RPMI8226 (cell line): ENCODE results near the gene GABRB3.

Experiments
- DNase-seq: peaks from one replicate; pipeline ENCODE4 v3.0.0-alpha.2; 2015

GABRB3 gene

DNA sequence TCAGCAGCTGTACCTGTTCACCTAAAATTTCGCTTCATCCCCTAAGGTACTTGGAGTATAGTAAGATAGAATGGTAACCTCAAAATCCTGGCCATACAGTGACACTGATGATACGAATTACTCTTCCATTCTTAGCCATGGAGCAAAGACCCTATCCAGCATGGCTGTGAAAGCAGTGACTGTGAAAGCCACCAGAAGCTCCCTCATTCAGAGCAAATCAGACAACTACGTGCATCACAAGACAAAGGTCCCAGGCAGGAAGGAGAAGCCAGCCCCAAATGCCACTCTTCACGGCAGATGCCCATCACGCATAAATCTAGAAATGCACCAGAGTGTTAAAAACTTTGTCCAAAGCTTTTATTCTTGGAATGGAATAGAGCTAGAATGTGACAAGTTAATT is 99.4 kb downstream of the GABRB3 start:
- DNase-seq = no peak

DNA sequence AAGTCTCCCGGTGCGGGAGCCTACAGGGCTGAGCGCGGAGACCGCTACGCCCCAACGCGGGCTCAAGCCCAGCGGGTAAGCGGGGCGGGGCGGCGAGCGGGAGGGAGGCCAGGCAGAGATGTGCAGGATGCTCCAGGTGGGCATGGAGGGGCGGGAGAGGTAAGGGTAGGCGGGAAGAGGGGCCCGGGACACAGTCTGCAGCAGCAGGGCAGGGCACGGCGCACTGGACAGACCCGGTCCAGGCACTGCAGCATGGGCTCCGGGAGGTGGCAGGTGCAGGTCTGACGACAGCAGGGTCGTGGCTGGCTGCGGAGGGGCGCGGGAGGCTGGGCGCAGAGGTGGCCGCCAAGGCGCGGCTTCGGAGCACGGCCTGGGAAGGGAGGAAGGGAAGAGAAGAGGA is 102.8 kb downstream of the GABRB3 start:
- no peak for DNase-seq

DNA sequence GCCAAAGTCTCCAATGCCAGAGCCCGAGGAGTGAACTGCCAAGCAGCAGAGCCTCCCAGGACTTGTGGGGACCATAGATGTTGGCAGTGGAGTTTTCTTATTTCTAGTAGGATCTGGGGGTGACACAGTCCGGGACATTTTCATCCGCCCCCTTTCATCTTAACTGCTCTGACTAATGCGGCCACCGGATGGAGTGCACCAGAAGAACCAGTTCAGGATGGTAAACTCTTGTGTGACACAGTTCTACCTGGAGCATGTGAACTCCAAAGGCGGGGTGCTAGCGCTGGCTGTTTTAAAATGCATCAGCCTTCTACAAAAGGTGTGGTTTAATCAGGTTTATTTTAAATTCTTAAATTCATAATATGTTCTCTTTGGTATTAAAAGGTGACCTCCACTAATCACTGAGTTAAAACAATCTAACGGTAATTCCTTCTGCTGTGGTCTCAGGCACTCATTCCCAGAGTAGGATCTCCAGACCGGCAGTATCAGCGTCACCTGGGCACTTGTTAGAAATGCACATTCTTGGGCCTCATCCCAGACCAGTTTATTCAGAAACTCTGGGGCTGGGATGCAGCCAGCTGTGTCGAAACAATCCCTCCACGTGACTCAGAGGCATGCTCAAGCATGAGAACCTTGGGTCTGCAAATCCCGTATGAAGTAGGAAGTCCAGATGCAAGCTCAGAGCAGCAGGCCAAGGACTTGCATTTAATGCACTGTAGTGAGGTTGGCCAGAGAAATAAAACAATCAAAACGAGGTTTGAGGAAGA is 105.5 kb downstream of the GABRB3 start:
- DNase-seq = no peak

DNA sequence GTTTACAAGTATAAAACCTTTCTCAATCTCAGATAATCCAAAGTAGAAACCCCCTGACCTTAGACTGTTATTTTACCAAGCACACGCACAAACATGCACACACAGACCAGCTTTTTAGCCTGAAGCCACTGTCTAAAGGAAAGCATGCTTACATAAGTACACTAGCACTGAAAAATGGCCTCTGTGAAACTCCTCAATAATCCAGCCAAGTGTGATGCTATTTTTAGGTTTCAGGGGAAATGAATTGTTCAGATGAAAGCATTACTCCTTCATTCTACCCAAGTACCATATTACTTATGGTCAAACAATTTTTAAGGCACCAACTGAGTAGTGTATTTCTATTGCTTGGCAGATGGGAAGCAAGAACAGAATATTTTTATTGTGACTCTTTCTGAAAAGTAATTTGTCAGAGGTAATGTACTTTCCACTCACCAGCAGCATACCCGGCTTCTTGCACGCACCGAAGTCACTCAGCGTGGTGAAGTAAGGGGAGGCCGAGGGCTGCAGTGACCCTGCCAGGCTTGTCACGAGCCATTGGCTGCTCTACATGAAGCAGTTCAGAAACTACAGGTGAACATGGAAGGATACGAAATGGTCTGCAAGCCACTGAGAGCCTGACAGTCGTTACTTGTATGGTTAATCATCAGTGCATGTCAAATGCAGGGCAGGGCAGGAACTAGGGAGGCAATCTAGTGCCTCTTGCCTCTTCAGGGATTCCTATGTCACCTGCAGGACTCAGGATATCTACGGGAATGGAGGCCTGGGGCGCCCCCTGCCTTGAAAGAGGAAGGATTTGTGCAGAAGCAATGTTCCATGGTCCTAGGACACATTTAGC is 106.7 kb downstream of the GABRB3 start:
- no peak for DNase-seq

DNA sequence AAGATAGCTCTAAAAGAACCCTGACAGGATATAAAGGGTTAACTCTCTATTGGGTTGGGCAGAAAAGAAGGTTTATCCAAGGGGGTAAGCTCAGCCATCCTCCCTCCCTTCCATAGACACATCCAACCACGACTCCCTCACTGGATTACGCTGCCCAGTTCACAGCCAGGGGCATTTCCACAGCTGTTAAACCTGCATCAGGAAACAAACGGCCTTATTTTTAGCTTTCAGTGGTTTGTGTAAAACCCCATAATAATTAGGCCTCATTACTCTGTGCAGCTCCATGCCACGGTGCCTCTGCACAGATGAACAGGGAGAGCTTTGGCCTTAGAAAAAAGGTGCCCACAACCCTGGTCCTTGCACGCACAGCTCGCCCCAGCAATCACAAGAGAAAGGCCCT is 110.6 kb downstream of the GABRB3 start:
- no peak for DNase-seq

DNA sequence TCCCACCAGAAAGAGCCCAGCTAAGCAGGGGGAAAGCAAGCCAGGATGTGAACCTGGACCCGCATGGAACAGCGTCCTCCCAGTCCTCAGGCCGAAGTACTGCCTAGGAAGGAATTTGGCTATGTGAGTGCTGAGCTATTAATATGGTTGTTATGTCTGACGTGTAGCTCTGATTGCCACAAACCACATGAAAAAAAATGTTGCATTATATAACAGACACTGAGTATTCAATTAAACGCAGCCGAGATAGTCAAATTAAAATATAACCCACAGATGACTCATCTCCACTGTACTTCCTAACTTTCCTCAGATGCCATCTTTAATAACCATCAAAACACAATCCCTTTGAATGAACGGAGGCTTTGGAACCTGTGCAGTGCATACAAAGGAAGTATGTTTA is 111.1 kb downstream of the GABRB3 start:
- no peak for DNase-seq

DNA sequence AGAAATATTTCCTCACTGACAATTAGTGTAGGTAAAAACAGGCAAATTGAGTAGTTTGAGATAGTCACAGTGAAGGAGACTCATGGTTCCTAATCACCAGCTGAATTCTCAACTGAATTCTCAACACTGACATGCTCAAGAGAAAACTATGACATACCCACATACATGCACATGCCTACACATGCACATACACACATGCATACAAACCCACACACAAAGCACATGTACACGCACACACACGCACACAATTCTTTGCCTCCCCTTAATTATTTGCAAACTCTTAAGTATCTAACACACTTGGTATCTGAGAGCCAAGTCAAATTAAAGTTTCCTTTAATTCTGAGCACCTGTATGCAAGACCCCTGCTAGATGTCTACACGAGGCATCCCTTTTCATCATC is 111.8 kb downstream of the GABRB3 start:
- no peak for DNase-seq

DNA sequence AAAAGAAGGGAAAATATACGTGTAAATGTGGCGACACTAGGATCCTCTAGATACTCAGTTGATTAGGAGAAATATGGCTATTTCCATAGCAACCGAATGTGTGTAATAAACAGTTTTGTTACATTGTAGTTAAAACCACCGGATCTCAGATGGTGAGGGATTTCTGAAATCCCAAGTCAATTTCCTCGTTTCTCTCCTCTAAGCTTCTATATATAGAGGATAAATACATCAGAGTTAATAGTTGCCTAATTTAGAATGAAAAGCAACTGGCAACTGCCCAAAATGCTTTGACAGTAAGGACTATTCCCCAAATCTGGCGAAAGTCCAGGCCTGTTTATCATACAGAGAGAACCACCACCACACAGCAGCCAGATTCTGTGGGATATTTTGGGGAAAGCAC is 112.6 kb downstream of the GABRB3 start:
- no peak for DNase-seq

DNA sequence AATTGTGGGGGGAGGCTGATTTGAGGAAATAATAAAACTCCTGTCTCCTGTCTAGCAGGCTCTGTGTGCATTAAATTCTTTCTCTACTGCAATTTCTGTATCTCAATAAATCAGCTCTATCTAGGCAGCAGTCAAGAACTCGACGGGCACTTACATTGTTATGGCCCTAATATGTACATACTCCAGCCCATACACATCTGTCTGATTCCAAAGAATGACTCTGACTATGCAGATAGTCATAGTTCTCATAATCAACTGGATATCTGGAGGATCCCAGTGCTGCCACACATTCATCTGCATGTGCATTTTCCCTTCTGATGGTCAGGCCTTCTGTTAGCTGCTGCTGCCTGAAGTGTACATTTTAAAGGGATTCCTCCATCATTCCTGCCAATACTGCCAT is 114.6 kb downstream of the GABRB3 start:
- DNase-seq = no peak

DNA sequence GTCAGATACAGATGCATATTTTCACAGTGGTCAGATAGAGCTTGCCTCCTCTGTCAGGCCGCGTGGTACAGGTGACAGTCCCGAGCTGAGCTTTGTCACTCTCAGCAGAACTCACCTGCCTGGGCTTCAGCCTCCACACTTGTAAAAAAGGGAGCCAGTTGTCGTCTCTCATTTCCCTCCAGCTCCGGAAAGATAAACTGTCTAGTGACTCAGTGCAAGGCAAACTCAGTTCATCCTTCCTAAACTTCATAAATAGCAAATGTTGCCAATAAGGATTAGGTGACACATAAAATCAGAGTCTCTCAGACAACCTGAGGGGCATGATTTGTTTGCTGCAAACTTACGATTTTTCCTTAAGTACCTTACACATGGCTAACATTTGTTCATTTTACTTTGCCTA is 116.8 kb downstream of the GABRB3 start:
- no peak for DNase-seq

DNA sequence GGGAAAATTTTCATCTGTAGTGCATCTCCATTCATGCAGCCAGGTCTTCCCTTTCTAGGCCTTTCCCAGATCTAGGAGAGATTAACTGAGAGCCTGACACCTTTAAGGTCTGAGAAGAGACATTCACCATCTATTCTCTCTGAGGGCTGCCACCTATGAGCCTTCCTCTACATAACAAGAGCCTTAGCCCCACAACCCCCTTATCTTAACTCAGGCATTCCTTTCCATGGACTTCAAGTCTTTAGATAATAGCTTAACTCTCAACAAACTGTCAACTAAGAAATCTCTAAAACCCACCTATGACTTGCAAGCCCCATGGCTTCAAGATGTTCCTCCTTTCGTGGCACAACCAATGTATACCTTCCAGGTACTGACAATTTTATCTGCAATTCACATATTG is 121.0 kb downstream of the GABRB3 start:
- DNase-seq = no peak

DNA sequence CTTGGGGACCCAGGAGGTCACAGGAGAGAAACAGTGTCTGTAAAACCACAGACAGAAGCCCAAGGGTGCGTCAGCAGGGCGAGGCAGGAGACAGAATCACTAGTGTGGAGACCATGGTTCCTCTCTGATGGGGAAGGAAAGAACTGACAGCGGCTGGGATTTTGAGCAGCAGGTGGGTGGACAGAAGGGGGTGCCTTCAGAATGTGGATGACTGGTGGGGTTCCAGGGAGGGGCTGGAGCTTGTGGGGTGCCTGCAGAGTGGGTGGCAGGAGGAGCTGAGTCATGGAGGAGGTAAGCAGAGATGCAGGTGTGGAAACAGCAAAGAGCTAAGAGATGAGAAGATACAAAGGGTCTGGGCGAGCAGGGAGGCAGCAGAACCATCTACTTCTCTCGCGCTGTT is 124.2 kb downstream of the GABRB3 start:
- no peak for DNase-seq

DNA sequence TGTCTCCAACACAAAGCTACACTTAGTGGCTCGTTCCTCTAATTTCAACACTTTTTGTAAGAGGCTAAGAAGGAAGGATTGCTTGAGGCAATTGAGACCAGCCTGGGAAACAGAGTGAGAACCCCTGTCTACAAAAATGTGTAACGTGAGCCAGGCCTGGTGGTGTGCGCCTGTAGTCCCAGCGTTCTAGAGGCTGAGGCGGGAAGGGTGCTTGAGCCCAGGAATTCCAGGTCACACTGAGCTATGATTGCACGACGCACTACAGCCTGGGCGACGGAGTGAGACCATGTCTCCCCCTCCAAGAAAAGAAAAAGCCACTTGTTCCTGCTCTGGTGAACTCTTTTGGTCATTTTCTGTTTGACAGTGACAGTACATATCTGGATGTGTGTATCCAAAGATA is 127.9 kb downstream of the GABRB3 start:
- no peak for DNase-seq

DNA sequence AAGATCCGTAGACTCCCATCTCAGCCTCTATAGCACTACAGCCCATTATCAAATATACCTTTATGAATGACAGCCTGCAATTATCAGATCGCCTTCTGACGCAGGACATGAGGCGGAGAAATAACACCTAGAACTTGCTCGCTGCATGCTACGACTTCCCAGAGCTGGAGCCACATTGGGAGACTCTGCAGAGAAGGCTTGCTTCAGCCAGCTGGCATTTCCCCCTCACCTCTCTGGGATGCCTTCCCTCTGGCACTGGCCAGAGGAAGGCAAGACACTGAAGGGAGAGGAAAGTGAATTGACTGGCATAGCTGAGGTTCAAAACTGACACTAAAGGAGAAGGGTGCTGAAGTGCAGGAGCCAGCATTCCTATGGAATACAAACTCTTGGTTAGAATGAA is 131.7 kb downstream of the GABRB3 start:
- no peak for DNase-seq

DNA sequence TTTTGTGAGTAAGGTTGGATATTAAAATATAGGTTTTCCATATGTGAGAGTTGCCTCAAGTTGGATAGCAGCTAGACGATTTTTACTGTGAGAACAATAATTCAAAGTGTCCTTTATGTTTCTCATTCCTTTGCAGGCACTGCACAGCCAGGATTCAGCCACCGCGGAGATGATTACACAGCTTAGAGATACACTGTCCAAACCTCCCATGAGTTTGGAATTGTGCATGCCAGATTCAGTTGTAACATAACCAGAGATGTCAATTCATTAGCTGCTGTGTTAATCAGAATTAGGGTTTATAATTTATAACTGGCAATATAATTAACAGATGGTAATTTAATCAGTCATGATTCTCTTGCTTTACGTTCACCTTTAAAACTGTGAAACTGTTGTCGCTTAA is 132.3 kb downstream of the GABRB3 start:
- DNase-seq = no peak

DNA sequence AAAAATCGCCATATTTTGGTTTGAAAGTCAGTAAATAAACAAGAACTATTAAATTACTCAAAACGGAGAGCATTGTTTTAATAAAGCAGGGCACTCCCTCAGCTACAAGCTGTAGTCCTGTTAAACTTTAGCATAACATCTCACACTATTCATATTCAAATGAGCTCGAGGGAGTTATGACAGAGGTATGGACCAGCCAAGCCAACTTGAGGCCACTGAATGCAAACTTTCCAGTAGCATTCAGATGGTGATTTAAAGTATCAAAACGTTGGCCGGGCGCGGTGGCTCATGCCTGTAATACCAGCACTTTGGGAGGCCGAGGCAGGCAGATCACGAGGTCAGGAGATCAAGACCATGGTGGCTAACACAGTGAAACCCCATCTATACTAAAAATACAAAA is 132.9 kb downstream of the GABRB3 start:
- no peak for DNase-seq

DNA sequence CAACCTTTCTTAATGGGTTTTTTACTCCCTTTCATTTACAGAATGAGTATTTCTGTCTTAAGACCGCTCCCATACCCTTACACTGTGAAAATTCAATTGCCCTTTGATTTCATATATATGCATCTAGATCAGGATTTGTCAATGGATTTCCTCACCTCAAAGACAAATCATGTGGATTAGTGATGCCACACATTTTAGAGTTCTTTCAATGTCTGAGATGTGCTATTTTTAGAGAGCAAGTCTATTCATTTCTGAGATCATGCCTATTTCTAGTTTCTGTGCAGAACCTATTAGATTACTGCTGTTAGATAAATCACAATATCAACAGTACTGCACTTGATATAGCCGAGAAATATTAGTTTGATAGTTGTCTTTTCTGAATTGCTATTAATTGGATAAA is 137.3 kb downstream of the GABRB3 start:
- DNase-seq = no peak

DNA sequence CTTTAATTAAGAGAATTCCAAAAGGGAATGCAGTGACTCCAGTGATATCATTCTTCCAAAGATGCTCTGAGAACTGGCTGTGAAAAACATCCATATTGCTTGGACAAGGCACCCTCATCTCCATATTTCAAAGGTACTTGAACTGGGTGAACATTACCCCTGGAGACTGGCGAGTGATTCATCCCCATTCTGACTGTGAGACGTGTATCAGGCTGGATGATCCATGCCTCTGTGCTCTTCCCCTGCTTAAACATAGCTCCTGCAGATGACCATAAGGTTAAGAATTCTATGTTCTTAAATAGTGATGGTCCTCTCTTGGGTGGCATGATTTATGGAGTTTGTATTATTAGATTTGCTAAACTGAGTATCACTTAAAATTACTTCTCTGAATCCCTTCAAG is 137.8 kb downstream of the GABRB3 start:
- no peak for DNase-seq

DNA sequence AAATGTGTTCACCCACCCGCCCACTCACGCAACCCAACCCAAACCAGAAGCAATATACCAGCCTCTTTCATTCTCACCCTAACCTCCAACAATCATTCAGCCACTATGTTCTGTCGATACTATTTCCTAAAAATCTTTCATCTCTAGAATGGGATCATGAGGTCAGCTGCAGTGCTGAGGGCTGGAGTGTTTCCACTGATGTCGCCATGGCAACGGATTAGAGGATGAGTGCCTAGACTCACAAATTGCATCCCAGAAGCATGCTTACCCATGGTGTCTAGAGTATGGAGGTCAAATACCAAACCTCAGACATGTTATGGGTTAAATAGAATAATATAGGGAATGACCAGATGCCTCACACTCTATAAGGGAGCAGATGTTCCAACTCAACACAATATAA is 138.5 kb downstream of the GABRB3 start:
- no peak for DNase-seq

DNA sequence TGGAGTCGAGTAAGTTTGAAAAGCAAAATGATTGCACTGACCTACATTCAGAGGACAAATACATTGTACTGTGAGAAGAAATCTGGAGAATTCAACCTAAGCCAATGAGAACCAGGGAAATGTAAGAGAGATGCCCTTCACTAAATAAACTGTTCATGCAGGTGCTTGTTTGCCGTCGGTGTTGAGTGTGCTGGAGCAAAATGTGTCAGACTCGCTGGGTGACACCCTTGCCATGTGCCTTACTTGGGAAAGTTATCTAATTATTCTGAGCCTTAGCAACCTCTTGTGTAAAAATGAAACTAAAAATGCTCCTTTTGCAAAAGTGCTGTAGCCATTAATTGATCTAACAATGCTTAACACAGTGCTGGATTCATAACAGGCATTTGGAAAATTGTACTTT is 140.4 kb downstream of the GABRB3 start:
- no peak for DNase-seq

DNA sequence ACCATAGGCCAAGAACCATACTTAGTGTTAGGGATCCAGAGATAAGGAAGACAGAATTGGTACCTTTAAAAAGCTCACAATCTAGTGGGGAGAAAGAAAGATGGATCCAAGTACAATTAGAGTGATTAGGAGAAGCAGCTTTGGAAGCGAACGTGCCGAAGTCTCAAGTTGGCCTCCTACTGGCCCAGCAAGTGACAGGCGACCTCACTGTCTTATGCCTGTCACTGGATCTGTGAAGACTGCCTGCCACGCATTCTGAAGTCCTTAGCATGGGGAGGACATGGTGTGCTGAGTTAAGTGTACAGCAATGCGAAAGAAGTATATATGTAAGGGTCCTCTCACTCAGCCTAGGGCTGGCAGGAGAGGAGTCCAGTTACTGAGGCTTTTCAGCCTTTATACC is 141.0 kb downstream of the GABRB3 start:
- DNase-seq = no peak

DNA sequence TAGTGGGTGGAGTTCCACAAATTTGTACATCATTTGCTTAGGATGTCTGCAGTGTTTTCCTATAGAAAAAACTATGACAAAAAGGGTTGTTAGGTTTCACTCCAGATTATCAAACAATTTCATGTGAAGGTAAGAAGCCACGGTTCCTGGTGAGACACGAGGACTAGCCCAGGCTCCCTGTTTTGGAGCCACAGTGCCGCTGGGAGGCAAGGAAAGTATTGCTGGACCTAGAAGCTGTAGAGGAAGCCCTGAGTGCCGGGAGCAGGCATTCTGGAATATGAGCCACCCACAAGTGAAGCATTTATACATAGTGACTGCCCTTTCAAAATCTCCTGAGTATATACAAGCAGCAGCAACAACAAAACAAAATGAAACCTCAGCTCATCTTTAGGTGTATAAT is 142.0 kb downstream of the GABRB3 start:
- no peak for DNase-seq

DNA sequence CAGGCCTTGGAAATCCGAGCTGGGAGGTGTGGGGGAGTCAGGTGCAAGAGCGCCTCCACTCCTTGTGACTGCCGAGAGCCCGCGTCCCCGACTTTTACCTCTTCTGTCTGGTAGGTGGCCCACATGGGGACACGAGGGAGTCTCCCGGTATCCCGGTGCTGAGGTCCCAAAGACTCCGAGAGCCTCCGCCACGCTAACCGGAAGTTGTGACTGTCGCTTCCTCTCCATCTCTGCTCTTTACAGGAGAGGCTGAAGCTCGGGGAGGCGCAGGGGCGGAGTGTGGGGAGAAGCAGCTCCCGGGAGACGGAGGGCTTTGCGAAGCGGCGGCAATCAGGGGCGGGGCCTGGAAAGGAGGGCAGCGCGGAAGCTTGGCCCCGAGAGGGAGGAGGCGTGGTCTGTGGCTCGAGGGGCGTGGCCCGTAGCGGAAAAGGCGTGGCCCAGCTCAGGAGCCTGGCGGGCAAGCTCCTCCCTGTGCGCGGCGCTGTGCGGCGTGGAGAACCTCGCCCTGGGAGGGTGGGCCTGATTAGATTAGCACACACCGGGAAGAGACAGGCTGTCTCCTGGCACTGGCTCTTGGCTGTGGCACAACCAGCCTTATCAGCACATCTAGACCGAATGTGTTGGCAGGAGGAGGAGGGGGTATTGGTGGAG is 143.9 kb downstream of the GABRB3 start:
- no peak for DNase-seq

DNA sequence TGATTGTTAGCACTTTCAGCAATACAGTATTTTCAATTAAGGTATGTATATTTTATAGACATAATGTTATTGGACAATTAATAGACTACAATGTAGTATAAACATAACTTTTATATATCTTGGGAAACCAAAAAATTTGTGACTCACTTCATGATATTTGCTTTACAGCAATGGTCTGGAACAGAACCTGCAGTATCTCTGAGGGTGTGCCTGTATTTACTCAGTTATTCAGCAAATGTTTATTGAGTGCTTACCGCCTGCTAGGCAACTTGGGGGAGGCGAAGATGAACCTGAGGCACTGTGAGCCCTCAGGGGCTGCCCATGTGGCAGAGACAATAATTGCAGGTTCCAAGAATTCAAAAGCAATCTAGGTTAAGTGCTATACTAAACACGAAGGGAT is 144.8 kb downstream of the GABRB3 start:
- no peak for DNase-seq
